CD4-positive, alpha-beta T cell (primary cell): Measurements from ENCODE around the gene GSTA3. TPM values are rescaled to one million over a fixed set of nuclear protein-coding genes. Genes with fewer than 3 reads are reported as not detected.

ENCODE experiments used
- ATAC-seq: fragments of 200-7000 bp; cut with Tn5 transposase; one replicate; pipeline ENCODE4 v1.10.0; 2022; ENCODE audit warnings: mild to moderate bottlenecking; ENCODE audit not compliant: poor library complexity
- CTCF ChIA-PET: fragments of 350-600 bp; sonication (Branson Sonifier 250); formaldehyde crosslinking; loops from one replicate; lab custom pipeline; 2021; ENCODE audit warnings: antibody characterized with exemption, inconsistent platforms; lab: Charles Lee
- POLR2A ChIA-PET: fragments of 350-600 bp; sonication (Branson Sonifier 250); formaldehyde crosslinking; loops from one replicate; lab custom pipeline; 2021; ENCODE audit warnings: antibody characterized with exemption, inconsistent platforms; lab: Charles Lee
- DNase-seq, 14 experiments: peaks; one replicate each; pipeline ENCODE4 v3.0.0-alpha.2; 2013 to 2020; ENCODE audit warnings: mixed read lengths in 2 of 14
- H3K27ac ChIP-seq, 2 donors: one replicate each; pipeline versions ENCODE4 v1.5.1 to v1.7.0; 2013; ENCODE audit warnings: low read length in 2 of 2, low read depth in 1 of 2, mild to moderate bottlenecking in 1 of 2
- H3K27me3 ChIP-seq, 2 experiments: 1 replicate in 1 of 2; 2 replicates in 1 of 2; pipeline versions ENCODE4 v1.6.1 to v1.7.0; 2013; ENCODE audit warnings: low read length in 2 of 2, control low read depth in 1 of 2, mild to moderate bottlenecking in 1 of 2, moderate library complexity in 1 of 2; ENCODE audit not compliant: insufficient read depth in 2 of 2, control insufficient read depth in 1 of 2
- H3K36me3 ChIP-seq: one replicate; pipeline ENCODE4 v1.6.1; 2013; ENCODE audit warnings: low read length, control low read depth; ENCODE audit not compliant: insufficient read depth
- H3K4me1 ChIP-seq: one replicate; pipeline ENCODE4 v1.6.1; 2013; ENCODE audit warnings: low read length, control low read depth; ENCODE audit not compliant: insufficient read depth
- H3K4me3 ChIP-seq: one replicate; pipeline ENCODE4 v1.5.1; 2013; ENCODE audit warnings: mild to moderate bottlenecking, low read length, moderate library complexity
- H3K9me3 ChIP-seq, 2 experiments: 1 replicate in 1 of 2; 2 replicates in 1 of 2; pipeline versions ENCODE4 v1.6.1 to v1.7.0; 2013; ENCODE audit warnings: low read length in 2 of 2, mild to moderate bottlenecking in 2 of 2, control low read depth in 1 of 2, moderate library complexity in 1 of 2; ENCODE audit not compliant: control insufficient read depth in 1 of 2, insufficient read depth in 1 of 2
- H3K27ac Mint-ChIP-seq: one replicate; pipeline ENCODE4 v1.8.0; 2020; ENCODE audit warnings: mixed read lengths
- H3K27me3 Mint-ChIP-seq: one replicate; pipeline ENCODE4 v1.8.0; 2021; ENCODE audit warnings: mixed read lengths
- H3K36me3 Mint-ChIP-seq: one replicate; pipeline ENCODE4 v1.8.0; 2021; ENCODE audit warnings: low read depth, mixed read lengths
- H3K4me1 Mint-ChIP-seq: one replicate; pipeline ENCODE4 v1.8.0; 2021; ENCODE audit warnings: low read depth, mixed read lengths
- H3K4me3 Mint-ChIP-seq: one replicate; pipeline ENCODE4 v1.8.0; 2020; ENCODE audit warnings: mild to moderate bottlenecking, mixed read lengths
- H3K9me3 Mint-ChIP-seq: one replicate; pipeline ENCODE4 v1.8.0; 2020; ENCODE audit warnings: mixed read lengths
- intact Hi-C, 2 experiments: fragments of 100-400 bp; cut with DNase I in 1 of 2; cut with micrococcal nuclease in 1 of 2; formaldehyde crosslinking; loops; one replicate each; pipeline versions ENCODE4 v1.15.1 to v1.9.0; 2023 to 2025; cut with DNase I, micrococcal nuclease
- total RNA-seq, 174 experiments: library from RNA in 2 of 174; stranded (reverse) in 2 of 174; gene quantifications; one replicate each; pipeline ENCODE4 v1.2.3 and lab custom pipeline; 2021 to 2026
- TF ChIP-seq, protein P1 (sequence below): fragments of 200-600 bp; IDR thresholded peaks from one replicate; pipeline ENCODE4 v1.8.0; 2022; ENCODE audit warnings: antibody characterized with exemption, mild to moderate bottlenecking

Gene GSTA3
- total RNA-seq, 2 experiments from 2014 or later, result not detected

DNA sequence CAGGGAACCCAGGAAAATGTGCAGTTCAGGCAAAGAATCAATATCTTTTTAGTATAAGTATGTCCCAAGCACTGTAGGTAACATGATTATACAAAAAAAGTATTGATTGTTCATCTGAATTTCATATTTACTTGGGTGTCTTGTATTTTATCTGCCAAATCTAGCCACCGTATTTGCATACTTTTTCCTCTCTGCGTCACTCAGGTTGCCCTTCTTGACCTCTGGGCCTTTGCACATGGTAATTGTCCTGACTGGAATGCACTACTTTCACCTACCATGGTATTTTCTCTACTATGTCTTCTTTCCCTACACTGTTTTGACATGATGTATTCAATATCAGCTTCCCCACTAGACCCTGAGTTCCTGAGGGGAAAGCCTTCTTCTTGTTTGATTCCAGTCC is 15.2 kb downstream of the GSTA3 start:
- Histone ChIP-seq H3K4me3 (no peak overlapping the region), H3K27me3 (no peaks in the 10 kb centered on the region), H3K9me3 (no peaks in the 10 kb centered on the region), H3K36me3 (no peaks in the 10 kb centered on the region), H3K4me1 (no peaks in the 10 kb centered on the region), H3K27ac (no peak overlapping the region)
- no peak for ATAC-seq
- TF ChIP-seq, protein P1, sequence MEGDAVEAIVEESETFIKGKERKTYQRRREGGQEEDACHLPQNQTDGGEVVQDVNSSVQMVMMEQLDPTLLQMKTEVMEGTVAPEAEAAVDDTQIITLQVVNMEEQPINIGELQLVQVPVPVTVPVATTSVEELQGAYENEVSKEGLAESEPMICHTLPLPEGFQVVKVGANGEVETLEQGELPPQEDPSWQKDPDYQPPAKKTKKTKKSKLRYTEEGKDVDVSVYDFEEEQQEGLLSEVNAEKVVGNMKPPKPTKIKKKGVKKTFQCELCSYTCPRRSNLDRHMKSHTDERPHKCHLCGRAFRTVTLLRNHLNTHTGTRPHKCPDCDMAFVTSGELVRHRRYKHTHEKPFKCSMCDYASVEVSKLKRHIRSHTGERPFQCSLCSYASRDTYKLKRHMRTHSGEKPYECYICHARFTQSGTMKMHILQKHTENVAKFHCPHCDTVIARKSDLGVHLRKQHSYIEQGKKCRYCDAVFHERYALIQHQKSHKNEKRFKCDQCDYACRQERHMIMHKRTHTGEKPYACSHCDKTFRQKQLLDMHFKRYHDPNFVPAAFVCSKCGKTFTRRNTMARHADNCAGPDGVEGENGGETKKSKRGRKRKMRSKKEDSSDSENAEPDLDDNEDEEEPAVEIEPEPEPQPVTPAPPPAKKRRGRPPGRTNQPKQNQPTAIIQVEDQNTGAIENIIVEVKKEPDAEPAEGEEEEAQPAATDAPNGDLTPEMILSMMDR, result no peak
- CTCF ChIA-PET, result no interaction called here
- no peak for DNase-seq
- H3K4me3 Mint-ChIP-seq, result no peak overlapping the region
- H3K27me3 Mint-ChIP-seq, result no peaks in the 10 kb centered on the region
- no peaks in the 10 kb centered on the region for H3K4me1 Mint-ChIP-seq
- intact Hi-C loops, result no loop called here
- H3K9me3 Mint-ChIP-seq, result no peaks in the 10 kb centered on the region
- no peaks in the 10 kb centered on the region for H3K36me3 Mint-ChIP-seq
- no peak overlapping the region for H3K27ac Mint-ChIP-seq
- POLR2A ChIA-PET, result interaction anchor here (0.8 kb wide), 1 partner anchor 497 kb away, joined by 3 read pairs; no protein-coding TSS in a partner anchor

DNA sequence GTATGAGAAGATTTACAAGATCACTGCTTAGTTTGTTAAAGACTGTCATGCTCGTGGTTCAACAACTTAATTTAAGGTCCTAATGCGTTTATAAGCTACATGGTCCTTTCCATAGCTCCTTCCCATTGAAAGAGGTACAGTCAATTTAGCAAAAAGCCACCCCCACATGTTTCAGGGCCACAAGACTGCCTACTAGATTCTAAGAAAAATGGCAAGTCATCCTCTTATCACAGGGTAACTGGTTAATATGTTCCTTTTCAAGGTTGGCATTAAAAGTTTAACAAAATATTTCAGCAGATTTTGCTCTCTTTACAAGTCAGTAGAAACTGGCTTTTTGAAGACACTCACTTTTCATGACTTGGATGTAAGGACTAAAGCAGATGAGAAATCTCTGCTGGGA is 15.7 kb downstream of the GSTA3 start:
- ChIA-PET POLR2A (no interaction called here), CTCF (no interaction called here)
- Mint-ChIP-seq H3K4me3 (no peak overlapping the region), H3K36me3 (no peaks in the 10 kb centered on the region), H3K9me3 (no peaks in the 10 kb centered on the region), H3K4me1 (no peaks in the 10 kb centered on the region), H3K27ac (no peak overlapping the region), H3K27me3 (no peaks in the 10 kb centered on the region)
- no peaks in the 10 kb centered on the region for H3K36me3 ChIP-seq
- H3K9me3 ChIP-seq, result no peaks in the 10 kb centered on the region
- no peaks in the 10 kb centered on the region for H3K4me1 ChIP-seq
- intact Hi-C loops, result no loop called here
- DNase-seq (no peak), ATAC-seq (no peak)
- no peak overlapping the region for H3K4me3 ChIP-seq
- TF ChIP-seq, protein P1, result no peak
- no peak overlapping the region for H3K27ac ChIP-seq
- no peaks in the 10 kb centered on the region for H3K27me3 ChIP-seq

DNA sequence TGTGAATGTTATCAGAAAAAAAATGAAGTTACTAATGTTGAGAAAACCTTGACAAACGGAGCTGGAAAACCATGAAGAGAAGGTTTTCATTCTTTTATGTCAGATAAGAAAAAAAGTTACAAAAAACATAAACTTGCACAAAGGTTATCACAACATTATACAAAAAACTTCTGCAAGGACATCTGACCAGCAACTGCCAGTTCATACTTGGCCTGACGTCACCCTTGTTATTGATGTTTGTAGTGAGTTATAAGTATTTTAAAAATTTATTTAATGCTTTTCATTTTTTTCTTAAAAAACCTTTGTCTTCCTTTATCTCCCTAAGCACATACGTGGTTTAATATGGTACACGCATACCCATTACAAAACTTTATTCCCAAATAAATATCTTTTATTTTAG is 16.3 kb downstream of the GSTA3 start:
- Histone ChIP-seq H3K36me3 (no peaks in the 10 kb centered on the region), H3K9me3 (no peaks in the 10 kb centered on the region), H3K27me3 (no peaks in the 10 kb centered on the region), H3K4me3 (no peak overlapping the region), H3K4me1 (no peaks in the 10 kb centered on the region), H3K27ac (no peak overlapping the region)
- no peak overlapping the region for H3K27ac Mint-ChIP-seq
- intact Hi-C loops, result no loop called here
- ChIA-PET CTCF (no interaction called here), POLR2A (no interaction called here)
- H3K36me3 Mint-ChIP-seq, result no peaks in the 10 kb centered on the region
- H3K27me3 Mint-ChIP-seq, result no peaks in the 10 kb centered on the region
- H3K4me1 Mint-ChIP-seq, result no peaks in the 10 kb centered on the region
- no peak overlapping the region for H3K4me3 Mint-ChIP-seq
- no peak for ATAC-seq
- TF ChIP-seq, protein P1, result no peak
- H3K9me3 Mint-ChIP-seq, result no peaks in the 10 kb centered on the region
- no peak for DNase-seq
